AG04449 (cell line): ENCODE data around the gene KRT6A.

ENCODE experiments used
- CTCF ChIA-PET: fragments of 350-600 bp; formaldehyde crosslinking; extraction: SDS; loops from one replicate; lab custom pipeline; 2021; ENCODE audit warnings: antibody characterized with exemption; lab: Yijun Ruan, JAX
- POLR2A ChIA-PET: fragments of 400-600, 350-600 bp; formaldehyde crosslinking; extraction: SDS; loops from one replicate; lab custom pipeline; 2020; ENCODE audit warnings: antibody characterized with exemption, inconsistent platforms; lab: Yijun Ruan, JAX
- DNase-seq: peaks from one replicate; pipeline ENCODE4 v3.0.0-alpha.2; 2010; ENCODE audit warnings: low read depth, low spot score
- H3K4me3 ChIP-seq: 2 replicates; pipeline ENCODE4 v1.5.1; 2011; ENCODE audit warnings: low read depth, mild to moderate bottlenecking, control low read depth, low read length
- CTCF ChIP-seq: IDR thresholded peaks from one replicate; pipeline ENCODE4 v1.5.1; 2011; ENCODE audit warnings: mild to moderate bottlenecking, moderate library complexity, low read length, control low read depth, inconsistent platforms; ENCODE audit not compliant: insufficient read depth; ENCODE audit errors: missing control alignments

The KRT6A gene

GRCh38 chr12:52499806-52500560 lies 6.9 kb upstream of the KRT6A start:
- no peak overlapping the region for H3K4me3 ChIP-seq
- CTCF ChIA-PET = interaction anchor here (0.7 to 1.6 kb wide), 6 partner anchors 10 to 380 kb away, joined by 3 to 9 read pairs (median 3); no protein-coding TSS in a partner anchor
- TF ChIP-seq CTCF = no peak
- POLR2A ChIA-PET = no interaction called here
- no peak for DNase-seq

- POLR2A ChIA-PET = no interaction called here
Measured at GRCh38 chr12:52498946-52499345, 5.9 kb upstream of the KRT6A start.

GRCh38 chr12:52497975-52498374 lies 4.9 kb upstream of the KRT6A start:
- H3K4me3 ChIP-seq = no peak overlapping the region
- ChIA-PET POLR2A (no interaction called here), CTCF (interaction anchor here (1.7 kb wide), 1 partner anchor 9 kb away, joined by 11 read pairs; no protein-coding TSS in a partner anchor)
- DNase-seq = no peak
- no peak for TF ChIP-seq CTCF

More at GRCh38 chr12:52498946-52499345, 5.9 kb upstream of the KRT6A start:
- no peak for DNase-seq
- H3K4me3 ChIP-seq = no peak overlapping the region
- CTCF ChIA-PET = interaction anchor here (1.0 to 1.3 kb wide), 2 partner anchors 126 to 381 kb away, joined by 3 to 9 read pairs; no protein-coding TSS in a partner anchor
- TF ChIP-seq CTCF = no peak

- POLR2A ChIA-PET = no interaction called here
Measured at GRCh38 chr12:52496590-52497071, 3.6 kb upstream of the KRT6A start.

GRCh38 chr12:52496054-52496453 lies 3.0 kb upstream of the KRT6A start:
- no peak for TF ChIP-seq CTCF
- no peak for DNase-seq
- ChIA-PET CTCF (interaction anchor here (1.0 to 1.7 kb wide), 5 partner anchors 11 to 389 kb away, joined by 3 to 11 read pairs (median 3); no protein-coding TSS in a partner anchor), POLR2A (no interaction called here)
- H3K4me3 ChIP-seq = no peak overlapping the region

More at GRCh38 chr12:52496590-52497071, 3.6 kb upstream of the KRT6A start:
- TF ChIP-seq CTCF = no peak
- peak; percentile 36 for DNase-seq
- H3K4me3 ChIP-seq = no peak overlapping the region
- CTCF ChIA-PET = interaction anchor here (1.2 to 1.7 kb wide), 4 partner anchors 10 to 388 kb away, joined by 3 to 11 read pairs (median 4); no protein-coding TSS in a partner anchor

GRCh38 chr12:52495389-52495788 lies 2.3 kb upstream of the KRT6A start:
- DNase-seq = no peak
- CTCF ChIA-PET = interaction anchor here (1.0 to 3.2 kb wide), 3 partner anchors 12 to 123 kb away, joined by 3 to 18 read pairs (median 6); no protein-coding TSS in a partner anchor
- POLR2A ChIA-PET = no interaction called here
- H3K4me3 ChIP-seq = no peak overlapping the region
- no peak for TF ChIP-seq CTCF
